ENCODE results near the gene GON7.
"Not testable (repeated sequence)": the region's sequence is repeated elsewhere in the genome, so short reads cannot be mapped to it uniquely, and the experiment has no call there.

GON7 gene

DNA sequence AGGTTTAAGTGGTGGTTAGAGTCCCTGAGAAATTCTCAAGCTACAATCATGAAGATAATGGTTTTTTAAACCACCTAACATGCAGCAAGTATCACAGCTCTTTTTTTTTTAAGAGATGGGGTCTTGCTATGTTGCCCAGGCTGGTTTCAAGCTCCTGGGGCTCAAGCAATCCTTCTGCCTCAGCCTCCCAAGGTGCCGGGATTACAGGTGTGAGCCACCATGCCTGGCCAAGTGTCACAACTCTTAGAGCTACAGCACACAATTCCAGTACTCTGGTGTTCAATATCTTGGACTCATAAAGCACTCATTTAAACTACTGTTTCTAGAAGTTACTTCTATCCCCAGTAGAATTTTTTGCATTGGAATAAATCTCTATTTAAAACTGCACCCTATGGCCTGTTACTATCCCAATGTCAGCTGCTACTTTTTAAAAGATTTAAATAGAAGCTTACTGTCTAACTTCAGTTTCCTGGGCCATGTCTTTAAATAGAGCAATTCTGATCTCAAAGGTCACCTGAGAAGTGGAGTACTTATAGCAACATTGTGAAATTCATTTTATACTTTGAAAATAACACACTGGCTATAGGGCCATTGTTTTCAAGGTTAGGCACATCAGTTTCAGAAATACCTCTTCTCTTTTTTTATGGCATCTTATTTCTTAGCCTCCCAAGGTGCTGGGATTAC is 11.4 kb downstream of the GON7 start:
- no peak for DNase-seq

DNA sequence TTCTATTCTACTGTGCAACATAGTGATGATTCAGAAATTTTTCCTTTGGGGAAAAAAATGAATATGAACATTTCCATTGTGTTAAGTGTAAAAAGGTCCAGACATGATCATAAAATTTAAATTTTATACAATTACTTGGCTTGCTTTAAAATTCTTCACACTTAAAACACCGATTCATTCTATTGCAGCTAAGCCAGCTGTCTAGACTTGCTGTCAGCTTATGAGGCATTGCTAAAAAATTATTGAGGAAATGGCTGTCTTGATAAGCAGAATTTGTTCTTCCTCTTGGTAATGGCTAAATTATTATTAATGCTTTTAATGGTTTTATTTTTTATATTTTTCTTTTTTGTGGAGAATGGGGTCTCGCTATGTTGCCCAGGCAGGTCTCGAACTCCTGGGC is 19.9 kb downstream of the GON7 start:
- DNase-seq: no peak

DNA sequence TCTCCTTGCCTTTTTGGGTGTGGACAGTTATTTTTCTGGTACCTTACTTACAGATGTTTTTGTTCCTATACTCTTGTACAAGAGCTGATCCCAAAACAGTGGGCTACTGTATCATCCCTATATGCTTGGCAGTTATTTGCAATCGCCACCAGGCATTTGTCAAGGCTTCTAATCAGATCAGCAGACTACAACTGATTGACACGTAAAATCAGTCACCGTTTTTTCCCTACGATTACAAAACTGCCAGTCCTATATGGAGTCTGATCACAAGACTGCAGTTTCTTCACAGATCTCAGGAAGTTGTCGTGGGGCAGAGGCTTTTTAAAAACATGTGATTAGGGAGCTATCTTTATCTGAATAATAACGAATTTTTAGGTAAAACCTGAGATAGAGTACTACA is 20.4 kb downstream of the GON7 start:
- DNase-seq: no peak

DNA sequence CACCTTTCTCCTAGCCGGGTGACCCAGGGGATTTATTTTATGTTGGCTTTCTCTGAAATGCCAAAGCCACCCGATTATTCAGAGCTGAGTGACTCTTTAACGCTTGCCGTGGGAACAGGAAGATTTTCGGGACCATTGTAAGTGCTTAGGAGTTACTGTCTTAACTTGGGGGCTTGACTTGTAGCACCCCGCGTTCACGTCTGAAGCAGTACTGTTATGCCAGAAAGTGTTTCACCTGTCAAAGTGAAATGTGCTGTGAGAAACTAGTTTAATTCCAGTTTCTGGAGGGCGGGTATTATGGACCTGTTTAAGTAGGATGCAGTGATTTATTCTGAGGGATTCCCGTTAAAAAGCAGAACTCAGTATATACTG is 21.5 kb downstream of the GON7 start:
- DNase-seq: no peak

DNA sequence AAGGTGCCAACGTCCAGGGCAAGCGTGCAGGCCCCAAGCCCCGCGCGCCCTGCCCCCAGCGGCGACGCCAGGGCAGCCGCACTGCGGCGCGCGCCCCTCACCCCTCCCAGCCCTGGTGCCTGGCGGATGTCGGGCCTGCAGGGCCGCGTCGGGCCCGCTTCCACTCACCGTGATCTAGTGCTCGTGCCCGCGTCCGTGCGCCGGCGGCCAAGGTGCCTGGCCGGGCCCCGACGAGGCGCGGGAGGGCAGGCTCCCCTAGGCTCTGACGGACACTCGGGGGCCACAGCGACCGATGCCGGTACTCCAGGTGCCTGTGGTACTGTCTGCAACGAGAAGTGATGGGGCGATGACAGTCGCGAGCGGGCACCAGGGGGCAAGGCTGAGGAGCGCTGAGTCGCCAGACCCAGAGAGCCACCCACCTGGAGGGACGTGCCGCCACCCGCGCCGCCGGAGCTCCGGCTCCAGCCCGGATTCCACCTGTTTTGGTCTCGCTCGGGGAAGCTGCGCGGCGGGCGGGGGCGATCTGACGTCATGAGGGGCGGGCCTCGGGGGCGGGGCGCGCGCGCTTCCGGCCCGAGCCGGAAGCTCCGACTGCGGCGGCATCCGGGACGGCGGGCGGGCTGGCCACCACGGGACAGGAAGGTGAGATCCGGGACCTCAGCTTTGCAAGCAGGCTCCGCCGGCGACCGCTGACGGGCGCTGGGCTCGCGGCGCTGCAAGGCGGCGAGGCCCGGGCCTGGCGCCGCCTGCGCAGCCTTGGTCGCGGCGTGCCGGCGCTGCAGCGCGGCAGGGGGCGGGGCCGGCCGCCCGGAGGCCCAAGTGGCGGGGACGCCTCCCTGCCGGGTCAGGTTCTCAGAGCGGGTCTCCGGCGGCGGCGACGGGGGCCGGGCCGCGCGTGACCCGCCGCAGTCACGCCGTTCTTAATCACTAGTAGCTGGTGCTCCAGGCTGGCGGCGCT is 22.2 kb downstream of the GON7 start, which contains the start of the genes LYSET and MOAP1:
LYSET (plus strand) TSS at position 927 of the 958 bp plus-strand sequence. CDS start 89 bp downstream, outside the sequence.
MOAP1 (minus strand) TSS at position 507 of the 958 bp plus-strand sequence. CDS start 655 bp downstream, outside the sequence.
- peak; percentile 92 for DNase-seq

DNA sequence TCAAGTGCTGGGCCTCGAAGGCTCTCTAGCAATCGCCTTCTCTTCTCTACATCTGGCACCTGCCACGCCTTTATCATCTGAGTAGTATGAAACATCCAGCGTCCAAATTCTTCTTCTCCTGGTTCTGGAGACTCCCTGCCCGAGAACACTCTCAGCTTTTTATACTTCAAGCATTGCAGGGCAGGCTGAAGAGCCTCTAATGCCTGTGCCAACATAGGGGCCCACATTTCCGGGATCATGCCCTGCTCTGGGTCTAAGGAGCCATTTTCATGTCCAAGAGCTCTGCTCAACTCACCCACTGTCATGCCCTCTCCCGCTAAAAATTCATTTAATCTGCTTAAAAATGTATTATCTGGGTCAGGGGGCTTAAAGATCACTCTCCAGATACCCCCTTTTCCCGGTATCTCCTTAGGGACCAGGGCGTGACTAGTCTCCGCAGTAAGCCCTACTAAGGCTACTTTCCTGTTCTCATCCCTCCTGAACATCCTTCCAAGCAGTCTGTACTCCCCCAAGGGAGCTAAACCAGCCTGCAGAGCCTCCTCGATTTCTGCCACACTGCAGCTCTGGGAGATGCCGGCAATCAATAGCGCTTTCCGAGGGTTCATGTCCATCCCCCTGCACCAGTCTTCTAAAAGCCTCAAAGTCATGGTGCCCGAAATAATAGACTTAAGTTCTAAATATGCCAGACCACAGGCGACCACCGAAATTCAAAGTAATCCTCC is 23.1 kb downstream of the GON7 start:
- DNase-seq: no peak

DNA sequence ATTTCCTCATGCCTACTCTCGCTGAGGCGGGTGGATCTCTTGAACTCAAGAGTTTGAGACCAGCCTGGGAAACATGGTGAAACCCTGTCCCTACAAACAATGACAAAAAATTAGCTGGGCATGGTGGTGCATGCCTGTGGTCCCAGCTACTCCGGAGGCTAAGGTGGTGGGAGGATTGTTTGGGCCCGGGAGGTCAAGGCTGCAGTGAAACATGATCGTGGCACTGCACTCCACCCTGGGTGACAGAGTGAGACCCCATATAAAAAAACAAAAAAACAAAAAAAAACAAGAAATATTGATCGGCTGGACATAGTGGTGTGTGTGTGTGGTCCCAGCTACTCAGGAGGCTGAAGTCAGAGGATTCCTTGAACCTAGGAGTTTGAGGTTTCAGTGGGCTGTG is 31.4 kb downstream of the GON7 start:
- DNase-seq: no peak

DNA sequence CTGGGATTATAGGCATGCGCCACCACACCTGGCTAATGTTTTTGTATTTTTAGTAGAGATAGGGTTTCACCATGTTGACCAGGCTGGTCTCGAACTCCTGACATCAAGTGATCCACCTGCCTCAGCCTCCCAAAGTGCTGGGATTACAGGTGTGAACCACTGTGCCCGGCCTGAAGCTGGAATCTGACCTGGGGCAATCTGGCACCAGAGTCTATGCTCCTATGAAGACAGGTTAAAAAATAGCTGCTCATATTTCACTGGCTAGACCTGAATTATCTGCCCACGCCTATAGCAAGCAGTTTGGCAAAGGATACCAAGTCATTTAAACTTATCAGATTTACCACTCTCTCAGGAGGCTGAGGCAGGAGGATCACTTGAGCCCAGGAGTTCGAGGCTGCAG is 32.1 kb downstream of the GON7 start:
- DNase-seq: not testable (repeated sequence)

DNA sequence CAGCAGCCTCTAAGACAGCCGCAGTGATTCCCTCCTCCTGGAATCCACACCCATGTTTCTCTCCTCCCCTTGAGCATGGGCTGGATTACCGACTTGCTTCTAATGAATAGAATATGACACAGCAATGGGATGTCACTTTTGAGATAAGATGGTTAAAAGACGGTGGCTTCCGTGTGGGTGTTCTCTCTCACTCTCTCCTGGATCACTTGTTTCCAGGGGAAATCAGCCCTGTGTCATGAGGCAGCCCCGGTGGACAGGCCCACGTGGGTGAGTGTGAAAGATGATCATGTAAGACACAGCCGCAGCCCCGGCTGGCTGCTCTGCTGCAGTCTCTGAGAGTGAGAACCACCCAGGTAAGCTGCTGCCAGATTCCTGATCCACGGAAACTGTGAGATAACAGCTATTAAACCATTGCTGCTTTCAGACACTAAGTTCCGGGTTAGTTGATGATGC is 32.9 kb downstream of the GON7 start:
- DNase-seq: no peak

DNA sequence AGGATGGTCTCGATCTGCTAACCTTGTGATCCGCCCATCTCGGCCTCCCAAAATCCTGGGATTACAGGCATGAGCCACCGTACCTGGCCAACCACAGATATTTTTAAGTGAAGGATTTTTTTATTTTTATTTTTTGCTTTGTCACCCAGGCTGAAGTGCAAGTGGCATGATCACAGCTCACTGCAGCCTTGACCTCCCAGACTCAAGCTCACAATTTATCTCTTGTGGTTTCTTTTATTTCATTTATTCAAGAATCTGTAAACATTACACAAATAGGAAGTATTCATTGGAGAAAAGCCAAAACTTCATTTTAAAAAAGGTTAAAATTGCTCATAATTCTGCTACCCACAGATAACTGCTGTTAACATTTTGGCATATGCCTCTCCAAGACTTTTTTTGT is 35.5 kb downstream of the GON7 start:
- no peak for DNase-seq

DNA sequence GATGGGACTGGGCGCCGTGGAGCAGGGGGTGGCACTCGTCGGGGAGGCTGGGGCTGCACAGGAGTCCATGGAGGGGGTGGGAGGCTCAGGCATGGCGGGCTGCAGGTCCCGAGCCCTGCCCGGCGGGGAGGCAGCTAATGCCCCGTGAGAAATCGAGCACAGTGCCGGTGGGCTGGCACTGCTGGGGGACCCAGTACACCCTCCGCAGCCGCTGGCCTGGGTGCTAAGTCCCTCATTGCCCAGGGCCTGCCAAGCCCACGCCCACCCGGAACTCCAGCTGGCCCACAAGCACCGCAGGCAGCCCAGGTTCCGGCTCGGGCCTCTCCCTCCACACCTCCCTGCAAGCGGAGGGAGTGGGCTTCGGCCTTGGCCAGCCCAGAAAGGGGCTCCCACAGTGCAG is 36.7 kb downstream of the GON7 start:
- not testable (repeated sequence) for DNase-seq

DNA sequence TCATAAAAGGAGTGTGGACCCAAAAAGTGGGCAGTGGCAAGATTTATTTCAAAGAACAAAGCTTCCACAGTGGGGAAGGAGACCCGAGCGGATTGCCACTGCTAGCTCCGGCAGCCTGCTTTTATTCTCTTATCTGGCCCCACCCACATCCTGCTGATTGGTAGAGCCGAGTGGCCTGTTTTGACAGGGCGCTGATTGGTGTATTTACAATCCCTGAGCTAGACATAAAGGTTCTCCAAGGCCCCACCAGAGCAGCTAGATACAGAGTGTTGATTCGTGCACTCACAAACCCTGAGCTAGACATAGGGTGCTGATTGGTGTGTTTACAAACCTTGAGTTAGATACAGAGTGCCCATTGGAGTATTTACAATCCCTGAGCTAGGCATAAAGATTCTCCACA is 37.2 kb downstream of the GON7 start:
- DNase-seq: not testable (repeated sequence)

DNA sequence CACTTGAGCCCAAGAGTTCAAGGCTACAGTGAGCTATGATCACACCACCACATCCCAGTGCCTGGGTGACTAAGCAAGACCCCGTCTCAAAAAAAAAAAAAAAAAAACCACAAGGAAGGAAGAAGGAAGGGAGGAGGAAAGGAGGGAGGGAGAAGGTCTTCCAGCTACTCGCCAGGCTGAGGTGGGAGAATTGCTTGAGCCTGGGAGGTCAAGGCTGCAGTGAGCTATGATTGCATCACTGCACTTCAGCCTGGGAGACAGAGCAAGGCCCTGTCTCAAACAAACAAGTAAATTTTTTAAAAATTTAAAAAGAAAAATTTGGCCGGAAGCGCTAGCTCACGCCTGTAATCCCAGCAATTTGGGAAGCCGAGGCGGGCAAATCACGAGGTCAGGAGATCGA is 38.3 kb downstream of the GON7 start:
- not testable (repeated sequence) for DNase-seq

DNA sequence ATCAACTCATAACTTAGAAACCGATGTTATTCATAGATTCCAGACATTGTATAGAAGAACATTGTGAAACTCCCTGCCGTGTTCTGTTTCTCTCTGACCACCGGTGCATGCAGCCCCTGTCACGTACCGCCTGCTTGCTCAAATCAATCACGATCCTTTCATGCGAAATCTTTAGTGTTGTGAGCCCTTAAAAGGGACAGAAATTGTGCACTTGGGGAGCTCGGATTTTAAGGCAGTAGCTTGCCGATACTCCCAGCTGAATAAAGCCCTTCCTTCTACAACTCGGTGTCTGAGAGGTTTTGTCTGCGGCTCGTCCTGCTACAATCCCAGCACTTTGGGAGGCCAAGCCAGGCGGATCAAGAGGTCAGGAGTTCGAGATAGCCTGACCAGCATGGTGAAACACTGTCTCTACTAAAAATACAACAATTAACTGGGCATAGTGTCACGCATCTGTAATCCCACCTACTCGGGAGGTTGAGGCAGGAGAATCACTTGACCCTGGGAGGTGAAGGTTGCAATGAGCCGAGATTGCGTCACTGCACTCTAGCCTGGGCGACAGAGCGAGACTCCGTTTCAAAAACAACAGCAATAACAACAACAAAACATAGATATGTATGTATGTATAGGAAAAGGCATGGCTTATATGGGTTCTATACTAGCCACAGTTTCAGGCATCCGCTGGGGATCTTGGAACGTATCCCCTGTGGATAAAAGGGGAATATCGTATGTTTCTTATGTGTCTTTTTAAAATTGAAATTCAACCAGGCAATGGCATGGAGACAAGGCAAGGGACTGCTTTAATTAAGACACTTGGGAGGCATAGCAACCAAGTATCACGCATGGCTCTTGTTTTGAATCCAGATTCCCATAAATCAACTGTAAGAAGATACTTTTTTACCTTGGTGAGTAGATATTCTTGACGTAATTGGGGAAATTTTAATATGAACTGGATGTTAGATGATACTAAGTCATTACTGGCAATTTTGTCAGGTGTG is 41.3 kb downstream of the GON7 start:
- DNase-seq: not testable (repeated sequence)

DNA sequence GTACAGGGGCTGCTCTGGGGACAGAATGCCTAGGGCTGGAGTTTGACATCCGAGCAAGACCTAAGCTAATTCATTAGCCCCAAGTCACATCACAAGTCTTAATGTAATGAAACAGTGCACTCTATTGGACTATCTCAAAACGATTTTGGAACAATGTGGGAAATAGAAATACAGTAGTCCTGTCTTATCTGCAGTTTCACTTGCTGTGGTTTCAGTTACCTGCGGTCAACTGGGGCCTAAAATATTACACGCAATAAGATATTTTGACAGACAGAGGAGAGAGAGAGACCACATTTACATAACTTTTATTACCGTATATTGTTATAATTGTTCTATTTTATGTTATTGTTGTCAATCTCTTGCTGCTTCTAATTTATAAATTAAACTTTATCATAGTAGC is 43.3 kb downstream of the GON7 start:
- no peak for DNase-seq

DNA sequence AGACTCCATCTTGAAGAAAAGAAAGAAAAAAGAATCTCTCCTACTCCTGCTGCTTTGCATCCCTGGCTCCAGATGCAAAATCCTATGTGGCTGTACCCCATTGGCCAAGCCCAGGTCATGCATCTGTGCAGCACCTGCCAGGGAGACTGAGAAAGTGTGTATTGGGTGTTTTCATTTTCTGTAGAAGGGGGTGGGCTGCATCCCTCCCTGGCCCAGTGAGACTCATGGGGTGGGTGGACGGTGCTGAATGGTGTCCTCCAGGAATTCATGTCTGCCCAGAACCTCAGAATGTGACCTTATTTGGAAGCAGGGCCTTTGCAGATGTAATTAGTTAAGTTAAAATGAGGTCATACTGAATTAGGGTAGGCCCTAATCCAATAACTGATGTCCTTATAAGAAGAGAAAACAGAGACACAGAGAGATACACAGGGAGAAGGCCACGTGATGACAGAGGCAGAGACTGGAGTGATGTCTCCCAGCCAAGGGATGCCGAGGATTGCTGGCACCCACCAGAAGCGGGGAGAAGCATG is 45.4 kb downstream of the GON7 start:
- DNase-seq: no peak

DNA sequence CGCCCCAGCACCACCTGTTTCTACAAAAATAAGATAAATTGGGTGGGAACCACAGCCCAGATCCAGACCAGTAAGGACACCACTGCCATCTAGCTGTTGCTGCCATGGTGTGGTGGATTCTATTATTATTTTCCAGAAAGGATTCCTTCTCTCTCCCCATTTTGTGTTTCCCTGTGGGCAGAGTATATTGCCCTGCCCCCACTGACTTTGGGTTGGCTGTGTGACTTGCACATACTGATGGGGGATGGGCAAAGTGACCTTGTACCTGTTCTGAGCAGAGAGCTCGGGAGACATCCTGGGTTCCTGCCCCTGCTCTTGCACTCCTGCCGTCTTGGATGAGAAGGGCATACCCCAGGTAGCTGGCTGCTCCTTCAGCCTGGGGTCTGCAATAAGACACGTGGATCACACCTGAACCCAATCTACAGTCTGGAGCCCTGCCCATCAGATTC is 46.5 kb downstream of the GON7 start:
- DNase-seq: no peak

DNA sequence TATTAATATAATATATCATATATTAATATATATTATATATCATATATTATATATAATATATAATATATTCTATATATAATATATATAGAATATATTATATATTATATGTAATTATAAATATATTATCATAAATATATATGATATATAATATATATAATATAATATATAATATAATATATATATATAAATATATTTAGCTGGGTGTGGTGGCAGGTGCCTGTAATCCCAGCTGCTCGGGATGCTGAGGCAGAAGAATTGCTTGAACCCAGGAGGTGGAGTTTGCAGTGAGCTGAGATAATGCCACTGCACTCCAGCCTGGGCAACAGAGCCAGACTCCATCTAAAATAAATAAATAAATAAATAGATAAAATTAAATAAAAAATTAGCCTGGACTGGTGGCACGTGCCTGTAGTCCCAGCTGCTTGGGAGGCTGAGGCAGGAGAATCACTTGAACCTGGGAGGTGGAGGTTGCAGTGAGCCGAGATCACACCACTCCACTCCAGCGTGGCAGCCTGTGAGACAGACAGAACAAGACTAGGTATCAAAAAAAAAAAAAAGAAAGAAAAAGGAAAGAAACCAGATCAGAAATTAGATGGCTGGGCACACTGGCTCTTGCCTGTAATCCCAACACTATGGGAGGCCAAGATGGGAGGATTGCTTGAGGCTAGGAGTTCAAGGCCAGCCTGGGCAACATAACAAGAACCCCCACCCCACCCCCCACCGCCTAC is 47.1 kb downstream of the GON7 start:
- DNase-seq: not testable (repeated sequence)

DNA sequence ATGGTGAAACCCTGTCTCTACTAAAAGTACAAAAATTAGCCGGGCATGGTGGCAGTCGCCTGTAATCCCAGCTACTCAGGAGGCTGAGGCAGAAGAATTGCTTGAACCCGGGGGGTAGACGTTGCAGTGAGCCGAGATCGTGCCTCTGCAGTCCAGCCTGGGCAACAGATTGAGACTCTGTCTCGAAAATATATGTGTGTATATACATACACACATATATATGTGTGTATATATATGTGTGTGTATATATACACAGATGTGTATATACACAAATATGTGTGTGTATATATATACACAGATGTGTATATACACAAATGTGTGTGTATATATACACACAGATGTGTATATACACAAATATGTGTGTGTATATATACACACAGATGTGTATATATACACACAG is 48.5 kb downstream of the GON7 start:
- DNase-seq: not testable (repeated sequence)

DNA sequence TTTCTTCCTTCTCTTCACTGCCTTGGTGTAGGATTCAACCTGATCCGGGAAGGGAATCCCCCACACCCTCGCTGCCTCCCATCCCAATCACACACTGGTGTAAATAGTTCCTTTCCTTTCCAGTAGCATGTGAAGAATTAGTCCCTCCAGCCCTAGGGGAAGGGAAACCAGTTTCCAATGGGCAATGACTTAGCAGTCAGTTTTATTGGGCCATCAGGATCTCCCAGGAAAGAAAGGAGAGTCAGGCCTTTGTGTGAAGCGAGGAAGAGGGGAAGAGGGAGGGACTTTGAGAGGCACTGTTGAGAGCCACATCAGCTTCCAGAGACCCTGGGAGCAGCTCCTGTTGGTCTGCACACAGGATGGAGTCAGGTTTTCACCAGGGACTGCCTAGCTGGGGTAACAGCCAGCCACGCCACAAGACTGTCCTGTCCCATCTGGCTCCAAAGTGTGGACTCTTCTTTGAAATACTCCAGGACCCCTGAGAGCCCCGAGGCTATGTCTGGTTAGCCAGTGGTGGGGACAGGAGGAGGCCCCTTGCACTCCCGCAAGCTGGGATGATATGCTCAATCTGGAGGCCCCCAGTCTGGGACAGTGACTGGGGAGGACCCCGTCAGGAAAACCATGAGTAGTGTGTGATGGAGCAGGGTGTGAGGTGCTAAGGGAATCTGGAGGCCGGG is 50.0 kb downstream of the GON7 start:
- no peak for DNase-seq
